Fibroblast of lung (primary cell): Measurements from ENCODE around the gene TM9SF4.

ENCODE experiments used
- CTCF ChIP-seq, 2 donors: IDR thresholded peaks in 1 of 2; conservative IDR thresholded peaks in 1 of 2; 1 replicate in 1 of 2; 2 replicates in 1 of 2; pipeline ENCODE4 v1.5.1; 2011 to 2012; ENCODE audit warnings: low read length in 2 of 2, control low read depth in 1 of 2, inconsistent platforms in 1 of 2, low read depth in 1 of 2, mild to moderate bottlenecking in 1 of 2
- EZH2 ChIP-seq: IDR thresholded peaks from 2 replicates; pipeline ENCODE4 v1.5.1; 2012; ENCODE audit warnings: low read length, control low read depth, mild to moderate bottlenecking; ENCODE audit errors: missing control alignments

GRCh38 chr20:32199006-32199405, 89.5 kb downstream of the TM9SF4 start:
- TF ChIP-seq CTCF (conservative IDR thresholded peaks at IDR 0.05 in 1 of 2, IDR thresholded peaks at IDR 0.05 in 1 of 2; ENCODE audit: low read depth in 1 of 2, low read length in 2 of 2) (no peak), EZH2 (no peak)
